GM12891 (cell line): ENCODE results near the gene RELL2.

Experiments used
- PAX5 ChIP-seq: IDR thresholded peaks from 2 replicates; pipeline ENCODE4 v1.6.1; 2011; ENCODE audit warnings: low read length, moderate library complexity, mild to moderate bottlenecking; ENCODE audit not compliant: insufficient read depth, severe bottlenecking
- POLR2A ChIP-seq: IDR thresholded peaks from 2 replicates; pipeline ENCODE4 v1.6.1; 2011; ENCODE audit warnings: low read depth, low read length, control low read depth
- POLR2AphosphoS5 ChIP-seq: IDR thresholded peaks from 2 replicates; pipeline ENCODE4 v1.6.1; 2011; ENCODE audit warnings: low read depth, low read length, control low read depth
- POU2F2 ChIP-seq: IDR thresholded peaks from 2 replicates; pipeline ENCODE4 v1.6.1; 2011; ENCODE audit warnings: low read depth, mild to moderate bottlenecking, control low read depth, low read length, moderate library complexity
- SPI1 ChIP-seq: IDR thresholded peaks from 2 replicates; pipeline ENCODE4 v1.6.1; 2011; ENCODE audit warnings: low read depth, low read length, control low read depth
- TAF1 ChIP-seq: IDR thresholded peaks from 2 replicates; pipeline ENCODE4 v1.6.1; 2011; ENCODE audit warnings: low read depth, low read length, control low read depth

DNA sequence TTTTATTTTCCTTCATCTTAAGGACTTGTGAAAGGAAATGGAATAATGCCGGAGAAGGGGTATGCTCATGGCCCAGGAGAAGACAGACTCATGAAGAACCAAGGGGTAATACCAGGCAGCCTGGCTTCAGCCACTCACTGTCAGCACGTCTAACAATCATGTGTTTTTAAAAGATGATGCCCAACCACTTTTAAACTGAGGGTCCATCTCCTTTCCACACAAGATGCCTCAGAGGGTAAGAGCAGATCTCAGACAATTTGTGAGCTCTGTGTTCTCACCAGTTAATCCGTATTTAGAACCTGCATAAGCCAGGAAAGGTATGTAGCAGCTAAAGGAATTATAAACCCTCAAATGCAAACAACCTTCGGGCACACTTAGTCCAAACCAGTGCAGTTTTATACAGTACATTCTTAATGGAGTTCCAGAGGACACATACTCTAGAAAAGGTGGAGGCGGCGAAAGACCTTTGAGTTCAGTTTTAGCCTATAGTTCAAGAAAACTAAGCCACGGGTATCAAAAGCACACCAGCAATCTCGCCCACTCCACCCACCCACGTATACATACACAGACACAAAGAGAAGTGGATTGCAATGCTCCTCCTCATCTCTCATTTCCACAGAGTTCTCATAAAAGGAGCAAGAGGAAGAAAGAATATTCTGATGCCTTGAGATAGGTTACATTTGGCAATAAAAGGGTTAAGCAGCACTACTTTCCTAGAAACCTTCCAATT lies 20.6 kb upstream of the RELL2 start:
- TF ChIP-seq POU2F2, result no peak
- no peak for TF ChIP-seq POLR2A
- TF ChIP-seq POLR2AphosphoS5, result no peak
- TF ChIP-seq TAF1, result no peak
- no peak for TF ChIP-seq SPI1
- TF ChIP-seq PAX5, result no peak
